Neural cell (in vitro differentiated cells): Measurements from ENCODE around the gene SYT2. TPM values are rescaled to one million over a fixed set of nuclear protein-coding genes. Genes with fewer than 3 reads are reported as not detected.

Source experiments
- H2AFZ ChIP-seq: fragments of 200-600, 300-800 bp; sonication (generic), shearing (Covaris generic); 2 replicates; pipeline ENCODE4 v1.6.0; 2014; ENCODE audit warnings: low read depth, mild to moderate bottlenecking, antibody characterized with exemption, low read length, moderate library complexity
- H3F3A ChIP-seq: fragments of 200-600 bp; shearing (Covaris generic); 2 replicates; pipeline ENCODE4 v1.6.1; 2016; ENCODE audit warnings: mild to moderate bottlenecking, moderate library complexity, mixed read lengths, antibody characterized with exemption, low read length; ENCODE audit not compliant: insufficient read depth, poor library complexity, severe bottlenecking
- H3K27ac ChIP-seq: fragments of 200-600, 300-800 bp; sonication (generic), shearing (Covaris generic); 2 replicates; pipeline ENCODE4 v1.5.1; 2014; ENCODE audit warnings: mild to moderate bottlenecking, low read length, moderate library complexity
- H3K27me3 ChIP-seq: fragments of 300-800, 200-600 bp; sonication (generic), shearing (Covaris generic); 2 replicates; pipeline ENCODE4 v1.6.0; 2014; ENCODE audit warnings: mild to moderate bottlenecking, low read depth, low read length, moderate library complexity; ENCODE audit not compliant: insufficient read depth
- H3K36me3 ChIP-seq: fragments of 300-800, 200-600 bp; sonication (generic), shearing (Covaris generic); 2 replicates; pipeline ENCODE4 v1.5.1; 2014; ENCODE audit warnings: mild to moderate bottlenecking, antibody characterized with exemption, low read length, moderate library complexity; ENCODE audit not compliant: insufficient read depth
- H3K4me2 ChIP-seq: fragments of 300-800, 200-600 bp; sonication (generic), shearing (Covaris generic); 2 replicates; pipeline ENCODE4 v1.6.0; 2014; ENCODE audit warnings: mild to moderate bottlenecking, low read length
- H3K4me3 ChIP-seq: fragments of 300-800, 200-600 bp; sonication (generic), shearing (Covaris generic); 2 replicates; pipeline ENCODE4 v1.5.1; 2014; ENCODE audit warnings: mild to moderate bottlenecking, low read length, moderate library complexity
- H3K79me2 ChIP-seq: fragments of 200-600 bp; shearing (Covaris generic); replicated peaks from 2 replicates; pipeline ENCODE4 v1.6.0; 2014; ENCODE audit warnings: mild to moderate bottlenecking, low read length, moderate library complexity; ENCODE audit not compliant: insufficient read depth
- H3K9ac ChIP-seq: fragments of 300-800, 200-600 bp; sonication (generic), shearing (Covaris generic); 2 replicates; pipeline ENCODE4 v1.6.1; 2016; ENCODE audit warnings: mild to moderate bottlenecking, low read length, mixed read lengths
- H3K9me2 ChIP-seq: fragments of 200-600 bp; shearing (Covaris generic); 2 replicates; pipeline ENCODE4 v1.6.1; 2016; ENCODE audit warnings: mild to moderate bottlenecking, low read length, mixed read lengths; ENCODE audit not compliant: insufficient read depth
- H3K9me3 ChIP-seq: fragments of 200-600, 300-800 bp; sonication (generic), shearing (Covaris generic); 2 replicates; pipeline ENCODE4 v1.6.1; 2016; ENCODE audit warnings: mild to moderate bottlenecking, mixed run types, low read length, moderate library complexity, mixed read lengths
- H4K20me1 ChIP-seq: fragments of 200-600 bp; shearing (Covaris generic); 2 replicates; pipeline ENCODE4 v1.6.1; 2016; ENCODE audit warnings: mild to moderate bottlenecking, mixed run types; ENCODE audit not compliant: insufficient read depth
- EZH2 ChIP-seq: fragments of 200-600, 300-800 bp; shearing (Covaris generic), sonication (generic); IDR thresholded peaks from 2 replicates; pipeline ENCODE4 v1.6.1; 2014; ENCODE audit warnings: antibody characterized with exemption, low read length, borderline replicate concordance, mild to moderate bottlenecking; ENCODE audit not compliant: insufficient read depth, poor library complexity, severe bottlenecking
- MXI1 ChIP-seq: fragments of 450-650 bp; conservative IDR thresholded peaks from 2 replicates; pipeline ENCODE4 v1.6.1; 2014; ENCODE audit warnings: antibody characterized with exemption, mild to moderate bottlenecking; ENCODE audit not compliant: poor library complexity, severe bottlenecking
- POLR2AphosphoS5 ChIP-seq: IDR thresholded peaks from 2 replicates; pipeline ENCODE4 v1.6.1; 2012
- RAD21 ChIP-seq: fragments of 450-650 bp; conservative IDR thresholded peaks from 2 replicates; pipeline ENCODE4 v1.6.1; 2014; ENCODE audit warnings: antibody characterized with exemption, mild to moderate bottlenecking, moderate library complexity
- SMC3 ChIP-seq: fragments of 450-650 bp; conservative IDR thresholded peaks from 2 replicates; pipeline ENCODE4 v1.6.1; 2014; ENCODE audit warnings: antibody characterized with exemption, mild to moderate bottlenecking, moderate library complexity; ENCODE audit not compliant: poor library complexity
- TAF1 ChIP-seq: IDR thresholded peaks from 2 replicates; pipeline ENCODE4 v1.6.1; 2012; ENCODE audit warnings: low read depth
- polyA plus RNA-seq: library from polyadenylated mRNA; depleted of rRNA; stranded (reverse); fragments of >200 nt; gene quantifications from 2 replicates; pipeline ENCODE4 v1.2.3, GENCODE V29; 2014
- TF ChIP-seq, protein P1 (sequence below): IDR thresholded peaks from 2 replicates; pipeline ENCODE4 v1.6.1; 2012; ENCODE audit warnings: borderline replicate concordance
- TF ChIP-seq, protein P2 (sequence below): fragments of 450-650 bp; IDR thresholded peaks from 2 replicates; pipeline ENCODE4 v1.5.1; 2014; ENCODE audit warnings: antibody characterized with exemption, mild to moderate bottlenecking, moderate library complexity; ENCODE audit not compliant: poor library complexity, severe bottlenecking

SYT2 gene
- polyA plus RNA-seq, 1 donor from 2014 or later, result 0.04 TPM

DNA sequence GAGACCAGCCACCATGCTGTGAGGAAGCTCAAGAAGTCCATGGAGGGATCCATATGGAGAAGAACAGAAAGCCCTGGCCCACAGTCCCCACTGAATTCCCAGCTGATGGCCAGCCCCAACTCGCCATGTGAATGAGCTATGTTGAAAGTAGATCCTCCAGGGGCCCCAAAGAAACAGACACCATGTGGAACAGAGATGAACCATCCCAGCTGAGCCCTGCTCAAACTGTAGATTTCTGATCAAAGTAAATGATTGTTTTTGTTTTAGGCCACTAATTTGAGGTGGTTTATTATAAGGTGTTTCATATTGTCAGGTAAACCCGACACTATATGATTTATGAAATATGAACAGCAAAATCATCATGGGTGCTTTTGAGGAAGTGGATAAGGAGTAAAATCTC, 32.8 kb downstream of the SYT2 start:
- Histone ChIP-seq H3F3A (no peaks in the 10 kb centered on the region), H3K36me3 (no peaks in the 10 kb centered on the region), H3K4me3 (no peak overlapping the region), H3K9me2 (no peaks in the 10 kb centered on the region), H3K4me2 (no peak overlapping the region), H3K9me3 (no peaks in the 10 kb centered on the region), H3K27ac (no peak overlapping the region), H4K20me1 (no peaks in the 10 kb centered on the region), H2AFZ (no peak overlapping the region), H3K9ac (no peak overlapping the region), H3K27me3 (no peaks in the 10 kb centered on the region), H3K79me2 (no peaks in the 10 kb centered on the region)
- no peak for TF ChIP-seq EZH2
- TF ChIP-seq, protein P1, sequence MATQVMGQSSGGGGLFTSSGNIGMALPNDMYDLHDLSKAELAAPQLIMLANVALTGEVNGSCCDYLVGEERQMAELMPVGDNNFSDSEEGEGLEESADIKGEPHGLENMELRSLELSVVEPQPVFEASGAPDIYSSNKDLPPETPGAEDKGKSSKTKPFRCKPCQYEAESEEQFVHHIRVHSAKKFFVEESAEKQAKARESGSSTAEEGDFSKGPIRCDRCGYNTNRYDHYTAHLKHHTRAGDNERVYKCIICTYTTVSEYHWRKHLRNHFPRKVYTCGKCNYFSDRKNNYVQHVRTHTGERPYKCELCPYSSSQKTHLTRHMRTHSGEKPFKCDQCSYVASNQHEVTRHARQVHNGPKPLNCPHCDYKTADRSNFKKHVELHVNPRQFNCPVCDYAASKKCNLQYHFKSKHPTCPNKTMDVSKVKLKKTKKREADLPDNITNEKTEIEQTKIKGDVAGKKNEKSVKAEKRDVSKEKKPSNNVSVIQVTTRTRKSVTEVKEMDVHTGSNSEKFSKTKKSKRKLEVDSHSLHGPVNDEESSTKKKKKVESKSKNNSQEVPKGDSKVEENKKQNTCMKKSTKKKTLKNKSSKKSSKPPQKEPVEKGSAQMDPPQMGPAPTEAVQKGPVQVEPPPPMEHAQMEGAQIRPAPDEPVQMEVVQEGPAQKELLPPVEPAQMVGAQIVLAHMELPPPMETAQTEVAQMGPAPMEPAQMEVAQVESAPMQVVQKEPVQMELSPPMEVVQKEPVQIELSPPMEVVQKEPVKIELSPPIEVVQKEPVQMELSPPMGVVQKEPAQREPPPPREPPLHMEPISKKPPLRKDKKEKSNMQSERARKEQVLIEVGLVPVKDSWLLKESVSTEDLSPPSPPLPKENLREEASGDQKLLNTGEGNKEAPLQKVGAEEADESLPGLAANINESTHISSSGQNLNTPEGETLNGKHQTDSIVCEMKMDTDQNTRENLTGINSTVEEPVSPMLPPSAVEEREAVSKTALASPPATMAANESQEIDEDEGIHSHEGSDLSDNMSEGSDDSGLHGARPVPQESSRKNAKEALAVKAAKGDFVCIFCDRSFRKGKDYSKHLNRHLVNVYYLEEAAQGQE, result no peak
- TF ChIP-seq RAD21, result no peak
- no peak for TF ChIP-seq MXI1

DNA sequence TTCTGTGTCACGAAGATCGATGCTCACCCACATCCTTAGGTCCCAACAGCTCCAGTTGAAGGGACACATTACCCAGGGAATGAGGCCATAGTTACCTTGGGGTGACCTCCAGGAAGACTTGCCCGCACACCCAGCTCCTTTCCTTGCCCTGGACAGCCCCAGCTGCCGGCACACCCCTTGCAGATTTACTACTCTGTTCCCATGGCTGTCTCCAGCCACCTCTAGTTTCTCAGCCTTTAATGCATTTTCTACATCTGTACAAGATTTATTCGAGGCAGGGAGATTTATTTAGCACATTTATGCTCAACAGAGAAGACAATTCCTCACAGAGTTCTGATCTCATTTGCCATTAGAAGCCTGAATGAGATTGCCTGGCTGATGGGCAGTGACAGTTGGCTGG, 36.7 kb downstream of the SYT2 start:
- TF ChIP-seq MXI1, result no peak
- TF ChIP-seq SMC3, result no peak
- no peak for TF ChIP-seq POLR2AphosphoS5
- TF ChIP-seq, protein P1, result no peak
- TF ChIP-seq EZH2, result no peak
- TF ChIP-seq RAD21, result no peak
- TF ChIP-seq, protein P2, sequence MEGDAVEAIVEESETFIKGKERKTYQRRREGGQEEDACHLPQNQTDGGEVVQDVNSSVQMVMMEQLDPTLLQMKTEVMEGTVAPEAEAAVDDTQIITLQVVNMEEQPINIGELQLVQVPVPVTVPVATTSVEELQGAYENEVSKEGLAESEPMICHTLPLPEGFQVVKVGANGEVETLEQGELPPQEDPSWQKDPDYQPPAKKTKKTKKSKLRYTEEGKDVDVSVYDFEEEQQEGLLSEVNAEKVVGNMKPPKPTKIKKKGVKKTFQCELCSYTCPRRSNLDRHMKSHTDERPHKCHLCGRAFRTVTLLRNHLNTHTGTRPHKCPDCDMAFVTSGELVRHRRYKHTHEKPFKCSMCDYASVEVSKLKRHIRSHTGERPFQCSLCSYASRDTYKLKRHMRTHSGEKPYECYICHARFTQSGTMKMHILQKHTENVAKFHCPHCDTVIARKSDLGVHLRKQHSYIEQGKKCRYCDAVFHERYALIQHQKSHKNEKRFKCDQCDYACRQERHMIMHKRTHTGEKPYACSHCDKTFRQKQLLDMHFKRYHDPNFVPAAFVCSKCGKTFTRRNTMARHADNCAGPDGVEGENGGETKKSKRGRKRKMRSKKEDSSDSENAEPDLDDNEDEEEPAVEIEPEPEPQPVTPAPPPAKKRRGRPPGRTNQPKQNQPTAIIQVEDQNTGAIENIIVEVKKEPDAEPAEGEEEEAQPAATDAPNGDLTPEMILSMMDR, result no peak
- no peak for TF ChIP-seq TAF1
- Histone ChIP-seq H3K9ac (no peak overlapping the region), H3K79me2 (no peaks in the 10 kb centered on the region), H3F3A (no peaks in the 10 kb centered on the region), H3K9me2 (no peaks in the 10 kb centered on the region), H2AFZ (no peak overlapping the region), H3K4me3 (no peak overlapping the region), H3K36me3 (no peaks in the 10 kb centered on the region), H3K27ac (no peak overlapping the region), H3K4me2 (no peak overlapping the region), H4K20me1 (no peaks in the 10 kb centered on the region), H3K9me3 (no peaks in the 10 kb centered on the region), H3K27me3 (no peaks in the 10 kb centered on the region)
